Panc1 (cell line): ENCODE results near the gene TRAF2. TPM values are rescaled to one million over a fixed set of nuclear protein-coding genes. Genes with fewer than 3 reads are reported as not detected.

ENCODE experiments used
- ATAC-seq: fragments of 200-7000 bp; cut with Tn5 transposase; 2 replicates; pipeline ENCODE4 v1.9.1; 2020; ENCODE audit warnings: mild to moderate bottlenecking, moderate library complexity
- BruUV-seq: library from RNA; stranded (reverse); fragments of 400-500 nt; replicated peaks from 2 replicates; lab custom pipeline; 2021; lab: Mats Ljungman, UMichigan
- CTCF ChIA-PET: fragments of 300-600 bp; sonication (Branson Sonifier 250); formaldehyde crosslinking; loops from one replicate; lab custom pipeline; 2022; ENCODE audit warnings: antibody characterized with exemption; lab: Charles Lee
- POLR2A ChIA-PET: fragments of 300-600 bp; sonication (Branson Sonifier 250); formaldehyde crosslinking; loops from one replicate; lab custom pipeline; 2022; ENCODE audit warnings: antibody characterized with exemption; lab: Charles Lee
- DNase-seq: peaks from one replicate; pipeline ENCODE4 v3.0.0-alpha.2; 2010; ENCODE audit warnings: low read depth, low spot score
- H3K27ac ChIP-seq: 2 replicates; pipeline ENCODE4 v1.5.1; 2011; ENCODE audit warnings: mild to moderate bottlenecking, low read length, inconsistent platforms
- H3K27me3 ChIP-seq: fragments of 200-500 bp; sonication (Bioruptor generic); 2 replicates; pipeline ENCODE4 v1.6.0; 2014; ENCODE audit warnings: low read length, inconsistent platforms; ENCODE audit not compliant: control insufficient read depth, insufficient read depth
- H3K36me3 ChIP-seq: fragments of 200-500 bp; sonication (Bioruptor generic); 2 replicates; pipeline ENCODE4 v1.5.1; 2014; ENCODE audit warnings: inconsistent platforms, mild to moderate bottlenecking, low read length, moderate library complexity; ENCODE audit not compliant: control insufficient read depth, insufficient read depth
- H3K4me1 ChIP-seq: 2 replicates; pipeline ENCODE4 v1.5.1; 2011; ENCODE audit warnings: inconsistent platforms, mild to moderate bottlenecking, low read length, moderate library complexity; ENCODE audit not compliant: control insufficient read depth, insufficient read depth
- H3K4me3 ChIP-seq, 2 experiments: 2 replicates each; pipeline ENCODE4 v1.5.1; 2011 to 2012; ENCODE audit warnings: low read depth in 2 of 2, low read length in 2 of 2, mild to moderate bottlenecking in 2 of 2, inconsistent platforms in 1 of 2, moderate library complexity in 1 of 2
- H3K9me3 ChIP-seq: fragments of 200-500 bp; sonication (Bioruptor generic); 2 replicates; pipeline ENCODE4 v1.5.1; 2014; ENCODE audit warnings: low read depth, mild to moderate bottlenecking, inconsistent platforms, low read length, moderate library complexity; ENCODE audit not compliant: control insufficient read depth, insufficient read depth
- POLR2AphosphoS5 ChIP-seq: IDR thresholded peaks from 2 replicates; pipeline ENCODE4 v1.6.1; 2012; ENCODE audit warnings: mild to moderate bottlenecking, low read depth, low read length, moderate library complexity
- SIN3A ChIP-seq: IDR thresholded peaks from 2 replicates; pipeline ENCODE4 v1.6.1; 2012; ENCODE audit warnings: low read depth, mild to moderate bottlenecking, low read length, moderate library complexity, borderline replicate concordance; ENCODE audit not compliant: insufficient read depth
- TCF7L2 ChIP-seq: IDR thresholded peaks from 2 replicates; pipeline ENCODE4 v1.6.1; 2011; ENCODE audit warnings: mild to moderate bottlenecking, low read depth, low read length, inconsistent platforms
- in situ Hi-C: cut with HindIII; loops from 2 replicates; pipeline ENCODE4 v1.10.0; 2016; ENCODE audit warnings: low sequenced_read_pairs, low pct_unique_long_range_greater_than_20kb
- intact Hi-C: fragments of 100-400 bp; cut with micrococcal nuclease; formaldehyde crosslinking; loops from one replicate; pipeline ENCODE4 v1.10.0; 2022; ENCODE audit not compliant: unreplicated experiment
- total RNA-seq: library from RNA; stranded (reverse); gene quantifications from one replicate; pipeline ENCODE4 v1.2.1, GENCODE V29; 2021; ENCODE audit not compliant: unreplicated experiment
- TF ChIP-seq, protein P1 (sequence below): fragments of 450-650 bp; IDR thresholded peaks from 2 replicates; pipeline ENCODE4 v1.5.1; 2017; ENCODE audit warnings: mild to moderate bottlenecking
- TF ChIP-seq, protein P2 (sequence below), 2 experiments: IDR thresholded peaks; 2 replicates each; pipeline ENCODE4 v1.6.1; 2011 to 2012; ENCODE audit warnings: low read depth in 2 of 2, control low read depth in 1 of 2, low read length in 1 of 2, mild to moderate bottlenecking in 1 of 2, moderate library complexity in 1 of 2; ENCODE audit not compliant: insufficient read depth in 1 of 2

The TRAF2 gene
- total RNA-seq, 1 experiment from 2014 or later: 48.7 TPM

DNA sequence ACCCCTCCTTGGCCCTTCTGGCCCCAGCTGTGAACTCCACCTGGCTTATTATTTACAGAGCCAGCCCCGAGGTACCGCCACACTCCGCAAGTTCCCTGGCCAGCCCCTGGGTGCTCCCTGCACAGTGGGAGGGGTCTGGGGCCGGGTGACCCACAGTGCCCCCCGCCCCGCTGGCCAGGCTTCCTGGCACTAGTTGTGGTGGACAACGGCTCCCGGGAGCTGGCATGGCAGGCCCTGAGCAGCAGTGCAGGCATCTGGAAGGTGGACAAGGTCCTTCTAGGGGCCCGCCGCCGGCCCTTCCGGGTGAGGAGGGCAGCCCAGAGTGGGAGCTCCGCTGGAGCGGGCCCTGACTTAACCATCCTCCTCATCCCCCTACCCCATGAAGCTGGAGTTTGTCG, 30.2 kb upstream of the TRAF2 start:
- no peaks in the 10 kb centered on the region for H3K36me3 ChIP-seq
- peaks cover 44% of the 10 kb centered on the region for H3K4me1 ChIP-seq
- CTCF ChIA-PET: no interaction called here
- DNase-seq: no peak
- H3K4me3 ChIP-seq: no peak overlapping the region
- TF ChIP-seq SIN3A (no peak), TCF7L2 (no peak), POLR2AphosphoS5 (no peak)
- TF ChIP-seq, protein P1, sequence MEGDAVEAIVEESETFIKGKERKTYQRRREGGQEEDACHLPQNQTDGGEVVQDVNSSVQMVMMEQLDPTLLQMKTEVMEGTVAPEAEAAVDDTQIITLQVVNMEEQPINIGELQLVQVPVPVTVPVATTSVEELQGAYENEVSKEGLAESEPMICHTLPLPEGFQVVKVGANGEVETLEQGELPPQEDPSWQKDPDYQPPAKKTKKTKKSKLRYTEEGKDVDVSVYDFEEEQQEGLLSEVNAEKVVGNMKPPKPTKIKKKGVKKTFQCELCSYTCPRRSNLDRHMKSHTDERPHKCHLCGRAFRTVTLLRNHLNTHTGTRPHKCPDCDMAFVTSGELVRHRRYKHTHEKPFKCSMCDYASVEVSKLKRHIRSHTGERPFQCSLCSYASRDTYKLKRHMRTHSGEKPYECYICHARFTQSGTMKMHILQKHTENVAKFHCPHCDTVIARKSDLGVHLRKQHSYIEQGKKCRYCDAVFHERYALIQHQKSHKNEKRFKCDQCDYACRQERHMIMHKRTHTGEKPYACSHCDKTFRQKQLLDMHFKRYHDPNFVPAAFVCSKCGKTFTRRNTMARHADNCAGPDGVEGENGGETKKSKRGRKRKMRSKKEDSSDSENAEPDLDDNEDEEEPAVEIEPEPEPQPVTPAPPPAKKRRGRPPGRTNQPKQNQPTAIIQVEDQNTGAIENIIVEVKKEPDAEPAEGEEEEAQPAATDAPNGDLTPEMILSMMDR: no peak
- TF ChIP-seq, protein P2, sequence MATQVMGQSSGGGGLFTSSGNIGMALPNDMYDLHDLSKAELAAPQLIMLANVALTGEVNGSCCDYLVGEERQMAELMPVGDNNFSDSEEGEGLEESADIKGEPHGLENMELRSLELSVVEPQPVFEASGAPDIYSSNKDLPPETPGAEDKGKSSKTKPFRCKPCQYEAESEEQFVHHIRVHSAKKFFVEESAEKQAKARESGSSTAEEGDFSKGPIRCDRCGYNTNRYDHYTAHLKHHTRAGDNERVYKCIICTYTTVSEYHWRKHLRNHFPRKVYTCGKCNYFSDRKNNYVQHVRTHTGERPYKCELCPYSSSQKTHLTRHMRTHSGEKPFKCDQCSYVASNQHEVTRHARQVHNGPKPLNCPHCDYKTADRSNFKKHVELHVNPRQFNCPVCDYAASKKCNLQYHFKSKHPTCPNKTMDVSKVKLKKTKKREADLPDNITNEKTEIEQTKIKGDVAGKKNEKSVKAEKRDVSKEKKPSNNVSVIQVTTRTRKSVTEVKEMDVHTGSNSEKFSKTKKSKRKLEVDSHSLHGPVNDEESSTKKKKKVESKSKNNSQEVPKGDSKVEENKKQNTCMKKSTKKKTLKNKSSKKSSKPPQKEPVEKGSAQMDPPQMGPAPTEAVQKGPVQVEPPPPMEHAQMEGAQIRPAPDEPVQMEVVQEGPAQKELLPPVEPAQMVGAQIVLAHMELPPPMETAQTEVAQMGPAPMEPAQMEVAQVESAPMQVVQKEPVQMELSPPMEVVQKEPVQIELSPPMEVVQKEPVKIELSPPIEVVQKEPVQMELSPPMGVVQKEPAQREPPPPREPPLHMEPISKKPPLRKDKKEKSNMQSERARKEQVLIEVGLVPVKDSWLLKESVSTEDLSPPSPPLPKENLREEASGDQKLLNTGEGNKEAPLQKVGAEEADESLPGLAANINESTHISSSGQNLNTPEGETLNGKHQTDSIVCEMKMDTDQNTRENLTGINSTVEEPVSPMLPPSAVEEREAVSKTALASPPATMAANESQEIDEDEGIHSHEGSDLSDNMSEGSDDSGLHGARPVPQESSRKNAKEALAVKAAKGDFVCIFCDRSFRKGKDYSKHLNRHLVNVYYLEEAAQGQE (IDR thresholded peaks at IDR 0.05; ENCODE audit: insufficient read depth in 1 of 2, low read depth in 2 of 2, low read length in 1 of 2): no peak
- ATAC-seq: no peak
- intact Hi-C loops (no loop called here), in situ Hi-C loops (no loop called here)
- no TSS peak for BruUV-seq
- H3K27ac ChIP-seq: no peak overlapping the region
- H3K27me3 ChIP-seq: no peaks in the 10 kb centered on the region
- H3K9me3 ChIP-seq: no peaks in the 10 kb centered on the region
- POLR2A ChIA-PET: interaction anchor here (0.6 kb wide), 1 partner anchor 1146 kb away, joined by 11 read pairs; no protein-coding TSS in a partner anchor

GRCh38 chr9:136856541-136857141, 29.7 kb upstream of the TRAF2 start:
- no peak for DNase-seq
- no peak for ATAC-seq
- Histone ChIP-seq H3K4me1 (peaks cover 39% of the 10 kb centered on the region), H3K36me3 (no peaks in the 10 kb centered on the region), H3K27me3 (no peaks in the 10 kb centered on the region), H3K9me3 (no peaks in the 10 kb centered on the region), H3K27ac (no peak overlapping the region), H3K4me3 (no peak overlapping the region)
- CTCF ChIA-PET: no interaction called here
- in situ Hi-C loops: no loop called here
- intact Hi-C loops: no loop called here
- POLR2A ChIA-PET: no interaction called here
- no TSS peak for BruUV-seq
- TF ChIP-seq POLR2AphosphoS5: no peak
- TF ChIP-seq TCF7L2: no peak
- TF ChIP-seq, protein P2 (IDR thresholded peaks at IDR 0.05; ENCODE audit: insufficient read depth in 1 of 2, low read depth in 2 of 2, low read length in 1 of 2): no peak
- no peak for TF ChIP-seq SIN3A
- TF ChIP-seq, protein P1: no peak
